NT2/D1 (cell line): Measurements from ENCODE around the gene MRPS23.
A peak's percentile ranks its signal among the peaks of the same experiment; 100 is the strongest.

Source experiments
- DNase-seq: peaks from one replicate; pipeline ENCODE4 v3.0.0-alpha.2; 2011; ENCODE audit warnings: low read depth, low spot score
- H3K27me3 ChIP-seq: 2 replicates; pipeline ENCODE4 v1.6.0; 2011; ENCODE audit warnings: mild to moderate bottlenecking; ENCODE audit not compliant: insufficient read length, insufficient read depth
- H3K36me3 ChIP-seq: 2 replicates; pipeline ENCODE4 v1.6.1; 2011; ENCODE audit warnings: mild to moderate bottlenecking, low read length, mixed read lengths; ENCODE audit not compliant: insufficient read depth, insufficient read length
- H3K4me1 ChIP-seq: 2 replicates; pipeline ENCODE4 v1.5.1; 2011; ENCODE audit not compliant: insufficient read depth, insufficient read length
- H3K4me3 ChIP-seq: 2 replicates; pipeline ENCODE4 v1.5.1; 2011; ENCODE audit warnings: low read depth; ENCODE audit not compliant: insufficient read length
- H3K9ac ChIP-seq: 2 replicates; pipeline ENCODE4 v1.6.0; 2011; ENCODE audit warnings: low read depth; ENCODE audit not compliant: insufficient read length
- H3K9me3 ChIP-seq: 2 replicates; pipeline ENCODE4 v1.5.1; 2011; ENCODE audit warnings: mild to moderate bottlenecking, low read length; ENCODE audit not compliant: insufficient read depth
- SUZ12 ChIP-seq: IDR thresholded peaks from 2 replicates; pipeline ENCODE4 v1.6.1; 2011; ENCODE audit not compliant: insufficient read length, insufficient read depth; ENCODE audit errors: extremely low read depth
- YY1 ChIP-seq: IDR thresholded peaks from 2 replicates; pipeline ENCODE4 v1.6.1; 2011; ENCODE audit not compliant: insufficient read length, insufficient read depth
- ZNF274 ChIP-seq: IDR thresholded peaks from 2 replicates; pipeline ENCODE4 v1.6.1; 2011; ENCODE audit warnings: mild to moderate bottlenecking, low read depth, low read length

Gene MRPS23

GRCh38 chr17:57876866-57877237 is 27.0 kb upstream of the MRPS23 start:
- H3K9me3 ChIP-seq: no peaks in the 10 kb centered on the region
- DNase-seq: no peak
- H3K36me3 ChIP-seq: peaks cover 39% of the 10 kb centered on the region
- no peak for TF ChIP-seq SUZ12
- no peak for TF ChIP-seq ZNF274
- no peak for TF ChIP-seq YY1
- H3K4me3 ChIP-seq: no peak overlapping the region
- no peak overlapping the region for H3K9ac ChIP-seq
- H3K4me1 ChIP-seq: peaks cover 47% of the 10 kb centered on the region
- no peaks in the 10 kb centered on the region for H3K27me3 ChIP-seq

DNA sequence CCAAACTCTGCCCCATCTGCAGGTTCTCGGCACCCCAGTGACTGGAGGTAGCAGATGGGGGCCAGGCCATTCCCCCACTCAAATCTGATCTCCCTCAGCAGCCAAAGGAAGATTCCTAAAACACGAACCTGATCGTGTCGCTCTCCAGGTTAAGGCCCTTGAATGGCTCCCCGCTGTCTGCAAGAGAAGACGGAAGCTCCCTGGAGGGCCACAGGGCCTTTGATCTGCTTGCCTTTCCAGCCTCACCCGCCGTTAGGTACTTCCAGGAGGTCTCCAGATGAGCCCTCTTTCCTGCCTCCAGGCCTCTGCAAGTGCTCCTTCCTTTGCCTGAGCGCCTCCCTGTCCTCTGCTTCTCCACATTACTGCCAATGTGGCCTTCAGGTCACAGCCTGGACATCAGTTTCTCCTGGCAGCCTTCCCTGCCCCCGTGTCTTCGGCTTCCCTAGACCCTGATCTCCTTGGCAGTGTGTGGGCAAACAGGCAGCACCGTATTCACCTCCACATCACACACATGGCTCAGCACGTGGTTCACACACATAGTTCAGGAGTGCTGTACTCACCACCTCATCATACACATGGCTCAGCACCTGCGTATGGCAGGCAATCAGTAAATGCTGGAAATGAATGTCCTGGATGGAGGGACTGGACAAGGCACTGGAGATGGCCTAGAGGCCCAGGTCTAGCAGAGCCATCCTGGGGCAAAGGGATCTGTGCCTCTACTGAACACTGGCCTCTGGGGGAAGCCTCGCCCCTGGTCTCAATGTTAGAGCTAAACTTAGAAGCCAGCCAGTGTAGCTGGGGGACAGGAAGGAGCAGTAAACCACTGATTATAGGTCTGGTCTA is 26.4 kb upstream of the MRPS23 start:
- Histone ChIP-seq H3K27me3 (no peaks in the 10 kb centered on the region), H3K4me1 (peaks cover 44% of the 10 kb centered on the region), H3K9ac (peak overlapping the region; percentile 83), H3K4me3 (no peak overlapping the region), H3K36me3 (peaks cover 45% of the 10 kb centered on the region), H3K9me3 (no peaks in the 10 kb centered on the region)
- TF ChIP-seq YY1: no peak
- TF ChIP-seq SUZ12: no peak
- no peak for TF ChIP-seq ZNF274
- no peak for DNase-seq

GRCh38 chr17:57875290-57876022 is 25.6 kb upstream of the MRPS23 start:
- H3K9me3 ChIP-seq: no peaks in the 10 kb centered on the region
- peaks cover 37% of the 10 kb centered on the region for H3K4me1 ChIP-seq
- peak overlapping the region; percentile 83 for H3K9ac ChIP-seq
- H3K4me3 ChIP-seq: no peak overlapping the region
- H3K36me3 ChIP-seq: peaks cover 51% of the 10 kb centered on the region
- no peak for TF ChIP-seq YY1
- no peak for TF ChIP-seq ZNF274
- TF ChIP-seq SUZ12: no peak
- no peaks in the 10 kb centered on the region for H3K27me3 ChIP-seq
- DNase-seq: no peak

GRCh38 chr17:57874434-57875289 is 24.8 kb upstream of the MRPS23 start:
- peaks cover 40% of the 10 kb centered on the region for H3K4me1 ChIP-seq
- no peaks in the 10 kb centered on the region for H3K27me3 ChIP-seq
- DNase-seq: peak; percentile 88
- H3K4me3 ChIP-seq: no peak overlapping the region
- no peaks in the 10 kb centered on the region for H3K9me3 ChIP-seq
- H3K9ac ChIP-seq: peak overlapping the region; percentile 83
- H3K36me3 ChIP-seq: peaks cover 54% of the 10 kb centered on the region
- no peak for TF ChIP-seq SUZ12
- no peak for TF ChIP-seq YY1
- no peak for TF ChIP-seq ZNF274

DNA sequence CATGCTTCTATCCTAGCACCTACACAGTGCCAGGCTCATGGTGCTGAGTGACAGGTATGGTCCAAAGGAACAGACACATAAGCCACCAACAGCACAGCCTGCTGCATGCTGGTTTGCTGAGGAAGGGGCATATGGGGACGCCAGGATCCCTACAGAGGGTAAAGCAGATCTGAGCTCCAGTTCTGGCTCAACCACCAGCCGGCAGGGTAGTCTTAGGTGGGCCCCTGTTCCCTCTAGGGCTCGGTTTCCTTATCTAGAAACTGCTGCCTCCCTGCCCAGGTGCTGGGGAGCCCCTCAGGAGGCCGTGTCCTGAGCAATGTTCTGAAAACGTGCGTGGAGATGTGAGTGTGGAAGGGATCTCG is 24.2 kb upstream of the MRPS23 start:
- H3K9ac ChIP-seq: peak overlapping the region; percentile 77
- DNase-seq: no peak
- no peaks in the 10 kb centered on the region for H3K9me3 ChIP-seq
- peaks cover 42% of the 10 kb centered on the region for H3K4me1 ChIP-seq
- H3K36me3 ChIP-seq: peaks cover 56% of the 10 kb centered on the region
- H3K27me3 ChIP-seq: no peaks in the 10 kb centered on the region
- H3K4me3 ChIP-seq: no peak overlapping the region
- TF ChIP-seq YY1 (no peak), SUZ12 (no peak), ZNF274 (no peak)

DNA sequence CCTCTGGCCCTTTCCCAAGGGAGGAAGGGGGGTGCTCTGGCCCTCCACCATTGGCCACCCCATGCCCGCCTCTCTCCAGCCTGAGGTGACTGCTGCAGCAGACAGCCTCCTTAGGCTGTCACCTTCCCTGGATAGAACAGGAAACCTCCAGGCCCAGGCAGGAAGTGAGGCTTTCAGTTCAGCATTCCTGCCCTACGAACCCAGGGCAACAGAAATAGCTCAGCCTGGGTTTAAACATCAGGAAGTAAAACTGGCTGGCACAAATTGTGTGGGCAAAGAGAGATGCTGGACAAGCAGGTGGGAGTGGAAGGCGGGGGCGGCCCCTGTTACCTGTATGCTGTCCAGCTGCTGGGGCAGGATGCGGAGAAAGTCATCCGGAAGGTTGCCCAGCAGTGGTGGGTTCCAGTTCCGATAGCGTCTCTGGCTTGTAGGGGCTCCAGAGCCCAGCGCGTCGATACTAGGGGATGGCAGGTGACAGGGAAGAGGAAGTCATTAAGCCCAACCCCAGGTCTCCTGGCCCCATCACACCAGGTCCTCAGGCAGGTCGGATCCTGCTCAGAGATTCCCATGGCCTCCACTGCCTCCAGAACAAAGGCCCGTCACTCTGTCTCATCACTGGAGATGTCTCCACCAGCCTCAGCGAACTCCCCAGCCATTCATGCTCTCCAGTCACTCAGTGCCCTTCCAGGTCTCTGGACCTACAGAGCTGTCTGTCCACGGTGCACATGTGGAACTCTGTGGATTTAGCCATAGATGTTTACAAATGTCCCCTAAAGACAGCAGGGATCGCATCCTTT is 23.6 kb upstream of the MRPS23 start:
- peaks cover 59% of the 10 kb centered on the region for H3K36me3 ChIP-seq
- H3K27me3 ChIP-seq: no peaks in the 10 kb centered on the region
- peak overlapping the region; percentile 77 for H3K9ac ChIP-seq
- peaks cover 47% of the 10 kb centered on the region for H3K4me1 ChIP-seq
- DNase-seq: no peak
- no peaks in the 10 kb centered on the region for H3K9me3 ChIP-seq
- no peak for TF ChIP-seq YY1
- TF ChIP-seq ZNF274: no peak
- no peak for TF ChIP-seq SUZ12
- H3K4me3 ChIP-seq: no peak overlapping the region
